AG09319 (cell line): ENCODE measurements around the gene STUM.

ENCODE experiments used
- DNase-seq: peaks from one replicate; pipeline ENCODE4 v3.0.0-alpha.2; 2010; ENCODE audit warnings: low read depth; ENCODE audit errors: extremely low read depth
- TF ChIP-seq, protein P1 (sequence below): IDR thresholded peaks from 2 replicates; pipeline ENCODE4 v1.5.1; 2011; ENCODE audit warnings: low read depth, mild to moderate bottlenecking, inconsistent platforms, low read length, moderate library complexity

STUM gene

DNA sequence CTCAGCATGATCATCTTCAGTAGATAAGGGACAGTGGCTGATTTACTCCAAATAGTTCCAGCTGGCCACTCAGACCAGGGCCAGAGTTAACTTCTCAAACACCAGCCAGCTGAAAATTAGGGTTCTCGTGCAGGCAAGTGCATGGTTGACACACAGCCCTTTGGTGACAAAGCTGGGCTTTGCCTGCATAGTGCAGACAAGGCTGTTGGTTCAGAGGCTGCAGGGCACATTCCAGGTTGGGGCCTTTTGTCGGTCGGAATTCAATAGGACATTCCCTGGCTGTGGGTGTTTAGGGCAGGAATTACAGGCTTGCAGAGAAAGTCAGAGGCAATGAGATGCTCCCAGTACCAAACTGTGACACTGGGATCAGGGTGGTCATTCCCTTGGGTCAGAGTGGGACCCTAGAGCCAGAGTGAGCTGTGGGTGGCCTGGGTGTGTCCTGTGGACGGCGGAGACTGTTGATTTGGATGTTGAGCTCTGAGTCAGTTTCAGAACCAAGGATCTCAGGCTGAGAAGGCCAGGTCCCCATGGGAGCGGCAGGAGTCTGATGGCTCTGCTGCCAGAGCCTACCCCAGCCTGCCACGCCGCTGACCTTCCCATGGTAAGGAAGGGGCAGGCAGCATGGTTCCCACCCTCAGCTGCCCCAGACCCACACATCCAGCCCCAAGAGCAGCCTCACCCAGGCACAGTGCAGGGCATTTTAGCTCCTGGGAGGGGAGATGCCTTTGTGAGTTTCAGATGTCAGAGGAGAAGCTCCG lies 56.2 kb downstream of the STUM start:
- TF ChIP-seq, protein P1, sequence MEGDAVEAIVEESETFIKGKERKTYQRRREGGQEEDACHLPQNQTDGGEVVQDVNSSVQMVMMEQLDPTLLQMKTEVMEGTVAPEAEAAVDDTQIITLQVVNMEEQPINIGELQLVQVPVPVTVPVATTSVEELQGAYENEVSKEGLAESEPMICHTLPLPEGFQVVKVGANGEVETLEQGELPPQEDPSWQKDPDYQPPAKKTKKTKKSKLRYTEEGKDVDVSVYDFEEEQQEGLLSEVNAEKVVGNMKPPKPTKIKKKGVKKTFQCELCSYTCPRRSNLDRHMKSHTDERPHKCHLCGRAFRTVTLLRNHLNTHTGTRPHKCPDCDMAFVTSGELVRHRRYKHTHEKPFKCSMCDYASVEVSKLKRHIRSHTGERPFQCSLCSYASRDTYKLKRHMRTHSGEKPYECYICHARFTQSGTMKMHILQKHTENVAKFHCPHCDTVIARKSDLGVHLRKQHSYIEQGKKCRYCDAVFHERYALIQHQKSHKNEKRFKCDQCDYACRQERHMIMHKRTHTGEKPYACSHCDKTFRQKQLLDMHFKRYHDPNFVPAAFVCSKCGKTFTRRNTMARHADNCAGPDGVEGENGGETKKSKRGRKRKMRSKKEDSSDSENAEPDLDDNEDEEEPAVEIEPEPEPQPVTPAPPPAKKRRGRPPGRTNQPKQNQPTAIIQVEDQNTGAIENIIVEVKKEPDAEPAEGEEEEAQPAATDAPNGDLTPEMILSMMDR, result no peak
- no peak for DNase-seq

DNA sequence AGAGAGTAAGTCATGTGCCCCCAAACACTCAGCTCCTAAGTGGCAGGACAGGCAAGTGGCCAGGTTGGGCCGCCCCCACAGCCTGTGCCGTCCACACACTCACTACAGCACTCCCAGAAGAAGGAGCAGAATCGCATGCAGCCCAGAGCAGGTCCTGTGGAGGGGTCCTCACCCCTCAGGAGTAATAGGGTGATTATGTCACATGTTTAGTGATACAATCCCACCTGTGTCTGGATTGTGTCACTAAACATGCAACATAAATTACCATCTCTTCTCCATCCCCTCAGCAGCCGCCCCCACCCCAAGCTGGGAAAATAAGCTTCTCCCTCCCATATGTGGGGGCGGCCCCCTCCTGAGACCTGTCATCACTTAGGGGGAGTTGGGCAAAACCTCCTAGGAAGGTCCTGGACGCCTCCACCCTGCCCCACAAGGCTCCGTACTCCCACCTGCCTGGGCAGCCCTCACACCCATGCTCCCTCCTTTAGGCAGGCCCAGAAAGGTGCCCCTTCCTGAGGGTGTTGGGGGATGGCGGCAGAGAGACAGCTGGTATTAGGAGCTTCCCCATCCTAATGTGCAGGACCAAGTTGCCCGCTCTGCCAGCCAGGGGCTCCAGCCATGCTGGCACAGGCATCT lies 56.9 kb downstream of the STUM start:
- TF ChIP-seq, protein P1, result no peak
- DNase-seq, result no peak

DNA sequence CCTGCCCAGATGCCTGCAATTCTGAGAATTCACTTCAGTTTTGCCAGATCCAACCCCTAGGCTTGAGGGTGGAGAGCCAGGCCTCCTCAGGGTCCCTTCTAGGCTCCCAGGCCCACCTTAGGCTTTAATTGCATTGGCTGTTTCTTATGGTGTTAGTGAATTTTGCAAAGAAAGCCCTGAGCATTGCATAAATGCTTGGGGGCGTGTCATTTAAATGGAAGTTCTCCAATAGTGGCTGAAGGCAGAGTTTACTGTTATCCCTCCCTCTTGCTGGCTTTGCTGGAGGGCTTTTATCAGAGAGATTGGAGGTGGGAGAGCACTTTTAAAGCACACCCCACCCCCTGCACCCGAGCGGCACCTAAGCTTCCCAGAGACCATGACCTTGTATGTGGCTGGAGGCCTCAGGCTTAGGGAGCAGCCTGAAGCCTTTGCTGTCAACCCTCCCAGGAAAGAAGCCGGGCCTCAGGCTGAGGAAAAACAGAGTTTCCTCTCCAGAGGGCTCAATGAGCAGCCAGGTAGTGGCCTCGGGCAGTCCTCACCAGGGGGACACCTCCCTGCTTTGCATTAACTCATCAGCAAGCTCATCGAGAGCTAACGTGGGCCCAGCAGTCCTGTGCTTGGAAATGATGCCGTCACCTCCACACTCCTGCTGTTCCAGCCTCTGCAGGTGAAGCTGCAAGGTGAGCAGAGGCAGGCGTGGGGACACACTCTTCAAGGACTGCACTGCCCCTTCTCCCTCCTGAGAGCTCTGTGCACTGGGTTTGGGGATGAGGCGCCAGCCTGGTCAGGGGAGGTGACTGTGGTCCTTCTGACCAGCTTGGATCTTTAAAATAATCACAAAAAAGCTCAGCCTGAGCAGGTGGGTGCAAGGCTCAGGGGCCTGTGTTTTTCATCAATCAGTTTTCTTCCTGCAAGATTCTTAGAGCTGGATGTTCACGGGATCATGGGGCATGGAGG lies 58.0 kb downstream of the STUM start:
- DNase-seq, result no peak
- TF ChIP-seq, protein P1, result no peak

DNA sequence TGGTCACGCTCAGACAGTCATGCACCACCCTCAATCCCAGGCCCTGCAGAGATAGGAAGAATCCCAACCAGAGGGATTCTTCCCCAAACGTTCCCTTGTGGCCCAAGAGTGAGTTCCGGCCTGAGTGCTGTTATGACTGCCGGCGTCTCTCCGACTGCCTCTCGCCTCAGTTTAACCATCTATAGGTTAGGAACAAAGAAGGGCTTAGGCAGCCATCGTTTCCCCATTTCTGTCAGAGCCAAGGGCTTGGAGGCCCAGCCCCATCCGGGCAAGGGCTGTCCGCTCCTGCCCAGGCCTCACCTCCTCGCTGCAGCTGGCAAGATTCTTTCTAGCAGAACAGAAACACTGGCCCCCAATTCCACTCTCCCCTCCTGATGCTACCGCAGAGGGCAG lies 58.7 kb downstream of the STUM start:
- TF ChIP-seq, protein P1, result no peak

DNA sequence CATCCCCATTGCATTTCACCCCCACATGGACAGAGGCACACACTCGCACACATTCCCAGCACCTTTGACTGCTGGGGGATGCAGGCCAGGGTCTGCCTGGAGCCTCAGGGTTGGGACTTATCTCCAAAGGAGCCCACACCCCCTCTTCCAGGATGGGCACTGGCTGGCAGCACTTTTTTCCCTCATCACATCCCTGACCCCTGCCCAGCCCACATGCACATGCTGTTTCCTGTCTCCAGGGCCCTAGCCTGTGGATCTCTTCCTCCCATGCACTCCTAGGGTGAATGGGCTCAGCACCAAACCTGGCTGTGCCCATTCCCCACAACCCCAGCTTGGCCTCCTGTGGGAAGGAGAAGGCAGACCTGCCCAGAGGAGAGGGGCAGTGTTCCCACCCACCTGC lies 59.3 kb downstream of the STUM start:
- no peak for DNase-seq
- TF ChIP-seq, protein P1, result no peak

More for the DNA sequence above, 58.7 kb downstream of the STUM start:
- no peak for DNase-seq

DNA sequence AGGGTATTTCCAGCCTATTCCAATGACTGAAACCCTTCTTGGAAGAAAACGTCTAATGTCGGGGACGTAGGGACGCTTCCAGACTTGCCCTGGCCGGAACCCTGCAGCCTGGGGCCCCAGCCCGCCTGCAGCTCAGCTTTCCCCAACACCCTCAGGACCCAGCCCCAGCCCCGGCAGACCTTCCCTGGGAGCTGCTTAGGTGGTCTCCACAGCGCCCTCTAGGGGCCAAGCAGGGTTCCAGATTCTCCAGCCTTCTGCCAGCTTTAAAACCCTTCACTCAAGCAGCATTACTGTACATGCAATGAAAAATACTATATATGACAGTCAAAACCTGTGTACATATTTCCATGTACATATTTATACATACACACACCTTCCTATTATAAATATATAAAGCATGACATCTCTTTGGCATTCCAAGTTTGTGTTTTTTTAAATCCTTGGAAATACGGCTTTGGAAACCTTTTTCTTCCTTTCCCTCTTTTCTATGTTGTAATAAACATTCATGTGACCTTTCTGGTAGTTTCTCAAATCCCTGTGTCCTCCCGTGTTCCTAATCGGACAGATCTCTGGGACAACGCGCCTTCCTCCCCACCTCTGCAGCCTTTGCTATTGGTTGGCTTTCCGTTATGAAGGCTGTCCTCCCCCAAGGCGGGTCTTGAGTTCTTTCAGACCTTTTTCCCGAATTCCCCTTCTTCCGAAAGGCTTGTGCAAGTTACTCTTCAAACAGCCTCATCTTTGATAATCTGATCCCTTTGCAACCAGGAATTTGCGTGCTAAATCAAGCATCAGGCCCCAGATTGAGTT lies 60.3 kb downstream of the STUM start:
- TF ChIP-seq, protein P1, result peak; percentile 72
- no peak for DNase-seq
